Transverse colon (tissue), 4 donors: Measurements from ENCODE around the gene ALDH18A1.

ENCODE experiments used
- POLR2AphosphoS5 ChIP-seq, 3 donors: sonication (generic); formaldehyde crosslinking; IDR thresholded peaks; one replicate each; pipeline ENCODE4 v1.6.1; 2016; ENCODE audit warnings: antibody characterized with exemption in 3 of 3
- TF ChIP-seq, protein P1 (sequence below), 5 experiments: fragments of 200-600 bp in 3 of 5; fragments of 450-650 bp in 2 of 5; sonication (generic) in 3 of 5; IDR thresholded peaks; 1 replicate in 2 of 5; 2 replicates in 3 of 5; pipeline ENCODE4 v1.5.1; 2016 to 2017; ENCODE audit warnings: antibody characterized with exemption in 5 of 5, inconsistent platforms in 3 of 5, mild to moderate bottlenecking in 2 of 5, moderate library complexity in 1 of 5

GRCh38 chr10:95569368-95569767 is 87.1 kb downstream of the ALDH18A1 start:
- TF ChIP-seq, protein P1, sequence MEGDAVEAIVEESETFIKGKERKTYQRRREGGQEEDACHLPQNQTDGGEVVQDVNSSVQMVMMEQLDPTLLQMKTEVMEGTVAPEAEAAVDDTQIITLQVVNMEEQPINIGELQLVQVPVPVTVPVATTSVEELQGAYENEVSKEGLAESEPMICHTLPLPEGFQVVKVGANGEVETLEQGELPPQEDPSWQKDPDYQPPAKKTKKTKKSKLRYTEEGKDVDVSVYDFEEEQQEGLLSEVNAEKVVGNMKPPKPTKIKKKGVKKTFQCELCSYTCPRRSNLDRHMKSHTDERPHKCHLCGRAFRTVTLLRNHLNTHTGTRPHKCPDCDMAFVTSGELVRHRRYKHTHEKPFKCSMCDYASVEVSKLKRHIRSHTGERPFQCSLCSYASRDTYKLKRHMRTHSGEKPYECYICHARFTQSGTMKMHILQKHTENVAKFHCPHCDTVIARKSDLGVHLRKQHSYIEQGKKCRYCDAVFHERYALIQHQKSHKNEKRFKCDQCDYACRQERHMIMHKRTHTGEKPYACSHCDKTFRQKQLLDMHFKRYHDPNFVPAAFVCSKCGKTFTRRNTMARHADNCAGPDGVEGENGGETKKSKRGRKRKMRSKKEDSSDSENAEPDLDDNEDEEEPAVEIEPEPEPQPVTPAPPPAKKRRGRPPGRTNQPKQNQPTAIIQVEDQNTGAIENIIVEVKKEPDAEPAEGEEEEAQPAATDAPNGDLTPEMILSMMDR (IDR thresholded peaks at IDR 0.05), result no peak
- TF ChIP-seq POLR2AphosphoS5 (IDR thresholded peaks at IDR 0.05), result no peak
